Measurements from ENCODE around the gene HNRNPF.
"Not testable (repeated sequence)": the region's sequence is repeated elsewhere in the genome, so short reads cannot be mapped to it uniquely, and the experiment has no call there.

The HNRNPF gene

DNA sequence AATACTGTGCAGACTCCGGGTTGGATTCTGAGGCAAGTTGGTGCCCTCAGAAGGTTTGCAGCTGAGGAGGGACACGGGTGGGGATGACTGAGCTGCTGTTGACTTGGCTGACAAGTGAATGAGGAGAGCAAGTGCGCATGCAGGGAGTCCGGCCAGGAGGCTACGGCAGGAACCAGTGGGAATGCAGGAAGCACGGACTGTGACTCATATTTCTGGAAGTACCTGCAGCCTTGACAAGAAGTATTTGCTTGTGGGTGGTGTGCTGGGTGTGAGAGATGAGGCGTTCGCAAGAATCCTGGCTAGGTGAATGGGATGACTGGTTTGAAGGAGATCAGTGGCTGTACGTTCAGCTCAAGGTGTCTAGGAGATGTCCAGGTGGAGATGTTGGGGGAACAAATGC is 68.4 kb downstream of the HNRNPF start:
- Histone ChIP-seq H2AFZ (ENCODE audit: low read depth, low read length, severe bottlenecking) (no peak overlapping the region), H3K27me3 (ENCODE audit: low read length) (no peaks in the 10 kb centered on the region), H3K79me2 (ENCODE audit: insufficient read depth, low read length) (no peaks in the 10 kb centered on the region)

DNA sequence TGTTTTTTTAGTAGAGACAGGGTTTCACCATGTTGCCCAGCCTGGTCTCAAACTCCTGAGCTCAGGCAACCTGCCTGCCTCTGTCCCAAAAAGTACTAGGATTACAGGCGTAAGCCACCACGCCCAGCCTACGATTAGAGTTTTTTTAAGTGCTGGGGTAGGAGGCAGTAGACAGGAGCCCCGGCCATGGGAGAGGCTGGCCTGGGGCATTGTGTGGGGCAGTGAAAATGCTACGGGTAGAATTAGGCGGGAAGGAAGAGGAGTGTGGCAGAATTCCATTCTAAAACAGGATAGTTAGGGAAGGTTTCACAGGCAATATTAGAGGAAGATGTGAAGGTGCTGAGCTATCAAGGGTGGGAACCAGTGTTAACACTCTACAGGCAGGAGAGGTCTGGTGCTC is 68.9 kb downstream of the HNRNPF start:
- no peak overlapping the region for H3K27ac ChIP-seq (ENCODE audit: low read depth, low read length)
- no peaks in the 10 kb centered on the region for H4K20me1 ChIP-seq (ENCODE audit: low read depth, low read length)
- TF ChIP-seq, protein P1, sequence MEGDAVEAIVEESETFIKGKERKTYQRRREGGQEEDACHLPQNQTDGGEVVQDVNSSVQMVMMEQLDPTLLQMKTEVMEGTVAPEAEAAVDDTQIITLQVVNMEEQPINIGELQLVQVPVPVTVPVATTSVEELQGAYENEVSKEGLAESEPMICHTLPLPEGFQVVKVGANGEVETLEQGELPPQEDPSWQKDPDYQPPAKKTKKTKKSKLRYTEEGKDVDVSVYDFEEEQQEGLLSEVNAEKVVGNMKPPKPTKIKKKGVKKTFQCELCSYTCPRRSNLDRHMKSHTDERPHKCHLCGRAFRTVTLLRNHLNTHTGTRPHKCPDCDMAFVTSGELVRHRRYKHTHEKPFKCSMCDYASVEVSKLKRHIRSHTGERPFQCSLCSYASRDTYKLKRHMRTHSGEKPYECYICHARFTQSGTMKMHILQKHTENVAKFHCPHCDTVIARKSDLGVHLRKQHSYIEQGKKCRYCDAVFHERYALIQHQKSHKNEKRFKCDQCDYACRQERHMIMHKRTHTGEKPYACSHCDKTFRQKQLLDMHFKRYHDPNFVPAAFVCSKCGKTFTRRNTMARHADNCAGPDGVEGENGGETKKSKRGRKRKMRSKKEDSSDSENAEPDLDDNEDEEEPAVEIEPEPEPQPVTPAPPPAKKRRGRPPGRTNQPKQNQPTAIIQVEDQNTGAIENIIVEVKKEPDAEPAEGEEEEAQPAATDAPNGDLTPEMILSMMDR (IDR thresholded peaks at IDR 0.05; ENCODE audit: insufficient read depth, low read length, poor library complexity, severe bottlenecking) = no peak
- no peak for TF ChIP-seq EZH2phosphoT487 (conservative IDR thresholded peaks at IDR 0.05; ENCODE audit: low read length)
- no peak overlapping the region for H3K4me3 ChIP-seq (ENCODE audit: insufficient read depth, low read length, poor library complexity, severe bottlenecking)
- no peak overlapping the region for H3K9ac ChIP-seq (ENCODE audit: low read length)
- H3K4me2 ChIP-seq (ENCODE audit: low read depth, low read length, poor library complexity, severe bottlenecking) = no peak overlapping the region
- no peaks in the 10 kb centered on the region for H3K36me3 ChIP-seq (ENCODE audit: low read length)
- no peaks in the 10 kb centered on the region for H3F3A ChIP-seq (ENCODE audit: insufficient read depth)
- H2AFZ ChIP-seq (ENCODE audit: low read depth, low read length, severe bottlenecking) = no peak overlapping the region
- no peaks in the 10 kb centered on the region for H3K9me2 ChIP-seq (replicated peaks; ENCODE audit: insufficient read depth, low read length)
- H3K27me3 ChIP-seq (ENCODE audit: low read length) = no peaks in the 10 kb centered on the region
- H3K79me2 ChIP-seq (ENCODE audit: insufficient read depth, low read length) = no peaks in the 10 kb centered on the region
- no peaks in the 10 kb centered on the region for H3K9me3 ChIP-seq (ENCODE audit: insufficient read depth, low read length)

More for the DNA sequence above, 68.4 kb downstream of the HNRNPF start:
- Histone ChIP-seq H3K9me2 (replicated peaks; ENCODE audit: insufficient read depth, low read length) (no peaks in the 10 kb centered on the region), H3K9me3 (ENCODE audit: insufficient read depth, low read length) (no peaks in the 10 kb centered on the region), H4K20me1 (ENCODE audit: low read depth, low read length) (no peaks in the 10 kb centered on the region), H3K4me2 (ENCODE audit: low read depth, low read length, poor library complexity, severe bottlenecking) (no peak overlapping the region), H3K27ac (ENCODE audit: low read depth, low read length) (no peak overlapping the region), H3K9ac (ENCODE audit: low read length) (no peak overlapping the region), H3K36me3 (ENCODE audit: low read length) (no peaks in the 10 kb centered on the region), H3F3A (ENCODE audit: insufficient read depth) (no peaks in the 10 kb centered on the region), H3K4me3 (ENCODE audit: insufficient read depth, low read length, poor library complexity, severe bottlenecking) (no peak overlapping the region)
- no peak for TF ChIP-seq EZH2phosphoT487 (conservative IDR thresholded peaks at IDR 0.05; ENCODE audit: low read length)

DNA sequence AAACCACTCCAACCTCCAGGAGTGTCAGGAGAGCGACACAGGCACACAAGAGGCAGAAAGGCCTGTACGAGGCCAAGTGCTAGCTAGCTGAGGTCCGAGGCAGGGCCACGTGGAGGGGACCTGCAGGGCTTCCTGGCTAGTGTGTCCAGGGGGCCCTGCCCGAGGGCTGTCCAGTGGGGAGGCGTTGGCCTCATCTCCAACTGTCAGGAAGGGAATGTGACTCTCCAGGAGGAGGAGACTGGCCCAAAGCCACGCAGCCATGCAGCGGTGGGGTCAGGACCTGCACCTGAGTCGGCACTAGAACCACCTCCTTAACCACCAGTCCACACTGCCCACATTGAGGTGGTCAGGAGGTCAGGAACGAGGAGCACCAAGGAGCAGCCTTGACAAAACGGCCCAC is 69.8 kb downstream of the HNRNPF start:
- H4K20me1 ChIP-seq (ENCODE audit: low read depth, low read length) = no peaks in the 10 kb centered on the region
- no peak overlapping the region for H3K27ac ChIP-seq (ENCODE audit: low read depth, low read length)
- no peak overlapping the region for H2AFZ ChIP-seq (ENCODE audit: low read depth, low read length, severe bottlenecking)
- H3K4me3 ChIP-seq (ENCODE audit: insufficient read depth, low read length, poor library complexity, severe bottlenecking) = no peak overlapping the region
- no peaks in the 10 kb centered on the region for H3K27me3 ChIP-seq (ENCODE audit: low read length)
- no peak overlapping the region for H3K4me2 ChIP-seq (ENCODE audit: low read depth, low read length, poor library complexity, severe bottlenecking)
- no peaks in the 10 kb centered on the region for H3K9me2 ChIP-seq (replicated peaks; ENCODE audit: insufficient read depth, low read length)
- TF ChIP-seq EZH2phosphoT487 (conservative IDR thresholded peaks at IDR 0.05; ENCODE audit: low read length) = no peak
- TF ChIP-seq, protein P1 (IDR thresholded peaks at IDR 0.05; ENCODE audit: insufficient read depth, low read length, poor library complexity, severe bottlenecking) = no peak
- no peaks in the 10 kb centered on the region for H3K79me2 ChIP-seq (ENCODE audit: insufficient read depth, low read length)
- H3K9me3 ChIP-seq (ENCODE audit: insufficient read depth, low read length) = no peaks in the 10 kb centered on the region
- no peaks in the 10 kb centered on the region for H3F3A ChIP-seq (ENCODE audit: insufficient read depth)
- no peaks in the 10 kb centered on the region for H3K36me3 ChIP-seq (ENCODE audit: low read length)
- no peak overlapping the region for H3K9ac ChIP-seq (ENCODE audit: low read length)

DNA sequence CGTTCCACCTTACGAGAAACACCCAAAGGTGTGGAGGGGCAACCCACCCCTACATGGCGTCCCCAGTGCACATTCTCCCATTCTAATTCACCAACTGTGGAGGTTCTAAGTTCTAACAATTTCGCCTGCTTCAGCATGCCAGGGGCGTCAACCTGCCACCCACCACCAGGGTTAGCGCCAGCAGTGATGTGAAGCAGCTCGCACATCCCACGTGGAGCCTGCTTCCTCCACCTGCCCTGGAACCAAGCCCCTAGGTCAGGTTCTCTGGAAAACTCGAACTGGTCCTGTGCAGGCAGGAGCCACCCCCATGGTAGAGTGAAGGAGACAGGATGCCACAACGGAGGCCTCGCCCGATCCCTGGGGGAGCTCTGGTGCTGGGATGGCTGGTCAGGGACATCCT is 70.9 kb downstream of the HNRNPF start:
- no peak overlapping the region for H3K27ac ChIP-seq (ENCODE audit: low read depth, low read length)
- H3K9ac ChIP-seq (ENCODE audit: low read length) = no peak overlapping the region
- no peaks in the 10 kb centered on the region for H3K79me2 ChIP-seq (ENCODE audit: insufficient read depth, low read length)
- H3K9me3 ChIP-seq (ENCODE audit: insufficient read depth, low read length) = no peaks in the 10 kb centered on the region
- no peak overlapping the region for H3K4me2 ChIP-seq (ENCODE audit: low read depth, low read length, poor library complexity, severe bottlenecking)
- H3K4me3 ChIP-seq (ENCODE audit: insufficient read depth, low read length, poor library complexity, severe bottlenecking) = no peak overlapping the region
- no peaks in the 10 kb centered on the region for H4K20me1 ChIP-seq (ENCODE audit: low read depth, low read length)
- TF ChIP-seq, protein P1 (IDR thresholded peaks at IDR 0.05; ENCODE audit: insufficient read depth, low read length, poor library complexity, severe bottlenecking) = no peak
- TF ChIP-seq EZH2phosphoT487 (conservative IDR thresholded peaks at IDR 0.05; ENCODE audit: low read length) = no peak
- no peaks in the 10 kb centered on the region for H3K9me2 ChIP-seq (replicated peaks; ENCODE audit: insufficient read depth, low read length)
- no peaks in the 10 kb centered on the region for H3K27me3 ChIP-seq (ENCODE audit: low read length)
- H2AFZ ChIP-seq (ENCODE audit: low read depth, low read length, severe bottlenecking) = no peak overlapping the region
- no peaks in the 10 kb centered on the region for H3K36me3 ChIP-seq (ENCODE audit: low read length)
- no peaks in the 10 kb centered on the region for H3F3A ChIP-seq (ENCODE audit: insufficient read depth)

DNA sequence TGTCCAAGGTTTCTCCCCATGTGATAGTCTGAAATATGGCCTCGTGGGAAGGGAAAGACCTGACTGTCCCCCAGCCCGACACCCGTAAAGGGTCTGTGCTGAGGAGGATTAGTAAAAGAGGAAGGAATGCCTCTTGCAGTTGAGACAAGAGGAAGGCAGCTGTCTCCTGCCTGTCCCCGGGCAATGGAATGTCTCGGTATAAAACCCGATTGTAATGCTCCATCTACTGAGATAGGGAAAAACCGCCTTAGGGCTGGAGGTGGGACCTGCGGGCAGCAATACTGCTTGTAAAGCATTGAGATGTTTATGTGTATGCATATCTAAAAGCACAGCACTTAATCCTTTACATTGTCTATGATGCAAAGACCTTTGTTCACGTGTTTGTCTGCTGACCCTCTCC is 71.5 kb downstream of the HNRNPF start:
- not testable (repeated sequence) for H2AFZ ChIP-seq (ENCODE audit: low read depth, low read length, severe bottlenecking); H3K79me2 ChIP-seq (ENCODE audit: insufficient read depth, low read length); H3K27me3 ChIP-seq (ENCODE audit: low read length); H3K27ac ChIP-seq (ENCODE audit: low read depth, low read length); H3K9me3 ChIP-seq (ENCODE audit: insufficient read depth, low read length); H3F3A ChIP-seq (ENCODE audit: insufficient read depth); H4K20me1 ChIP-seq (ENCODE audit: low read depth, low read length); H3K9me2 ChIP-seq (replicated peaks; ENCODE audit: insufficient read depth, low read length); H3K36me3 ChIP-seq (ENCODE audit: low read length); H3K4me2 ChIP-seq (ENCODE audit: low read depth, low read length, poor library complexity, severe bottlenecking); H3K9ac ChIP-seq (ENCODE audit: low read length); H3K4me3 ChIP-seq (ENCODE audit: insufficient read depth, low read length, poor library complexity, severe bottlenecking)
